H1 (cell line): ENCODE results near the gene KLRK1. TPM values are rescaled to one million over a fixed set of nuclear protein-coding genes. Genes with fewer than 3 reads are reported as not detected.
"Not testable (repeated sequence)": the region's sequence is repeated elsewhere in the genome, so short reads cannot be mapped to it uniquely, and the experiment has no call there.

Experiments used
- CTCF ChIA-PET: fragments of 300-600 bp; sonication (Branson Sonifier 250); formaldehyde crosslinking; loops from one replicate; lab custom pipeline; 2021; ENCODE audit not compliant: partially characterized antibody; lab: Charles Lee
- POLR2A ChIA-PET: fragments of 300-600 bp; sonication (Branson Sonifier 250); formaldehyde crosslinking; loops from one replicate; lab custom pipeline; 2021; ENCODE audit warnings: inconsistent platforms; ENCODE audit not compliant: partially characterized antibody; lab: Charles Lee
- DNase-seq, 2 experiments: peaks; one replicate each; pipeline versions ENCODE4 v3.0.0 to v3.0.0-alpha.2; 2010 to 2022; ENCODE audit warnings: low spot score in 2 of 2, low read depth in 1 of 2, mixed read lengths in 1 of 2
- FAIRE-seq: peaks from 2 replicates; lab custom pipeline; 2011; peaks lifted over from hg19 to GRCh38; lab: Jason Lieb, UNC
- H2AFZ ChIP-seq: 2 replicates; pipeline ENCODE4 v1.8.1; 2012; ENCODE audit warnings: low read length, inconsistent platforms
- H2AK5ac ChIP-seq: 2 replicates; pipeline ENCODE4 v1.6.1; 2013; ENCODE audit warnings: low read depth, low read length
- H2BK120ac ChIP-seq: replicated peaks from 2 replicates; pipeline ENCODE3; 2013; ENCODE audit warnings: low read depth, low read length, inconsistent platforms
- H2BK12ac ChIP-seq: 2 replicates; pipeline ENCODE4 v1.6.1; 2013; ENCODE audit warnings: low read depth, low read length
- H2BK15ac ChIP-seq: 2 replicates; pipeline ENCODE4 v1.6.1; 2013; ENCODE audit warnings: low read length
- H2BK20ac ChIP-seq: 2 replicates; pipeline ENCODE4 v1.6.1; 2013; ENCODE audit warnings: low read length
- H2BK5ac ChIP-seq: 2 replicates; pipeline ENCODE4 v1.6.1; 2013; ENCODE audit warnings: low read depth, low read length
- H3K14ac ChIP-seq: 2 replicates; pipeline ENCODE4 v1.6.1; 2013; ENCODE audit warnings: inconsistent platforms; ENCODE audit not compliant: insufficient read length
- H3K18ac ChIP-seq: 2 replicates; pipeline ENCODE4 v1.6.1; 2013; ENCODE audit warnings: low read length; ENCODE audit errors: extremely low read depth
- H3K23ac ChIP-seq: 2 replicates; pipeline ENCODE4 v1.6.1; 2013; ENCODE audit warnings: inconsistent platforms; ENCODE audit not compliant: insufficient read length
- H3K23me2 ChIP-seq: 2 replicates; pipeline ENCODE4 v1.6.1; 2013; ENCODE audit warnings: low read depth, low read length
- H3K27ac ChIP-seq: 2 replicates; pipeline ENCODE4 v1.6.1; 2011; ENCODE audit warnings: low read depth, low read length, inconsistent platforms
- H3K27me3 ChIP-seq, 4 experiments: replicated peaks in 1 of 4; 1 replicate in 1 of 4; 2 replicates in 3 of 4; pipeline versions ENCODE4 v1.6.1 to v1.8.1; 2011 to 2013; ENCODE audit warnings: low read length in 3 of 4, mild to moderate bottlenecking in 3 of 4, inconsistent platforms in 2 of 4, mixed read lengths in 2 of 4, moderate library complexity in 1 of 4; ENCODE audit not compliant: control insufficient read depth in 3 of 4, insufficient read depth in 3 of 4; ENCODE audit errors: extremely low read depth in 1 of 4
- H3K36me3 ChIP-seq, 4 experiments: 2 replicates each; pipeline versions ENCODE4 v1.6.1 to v1.8.1; 2011 to 2013; ENCODE audit warnings: mild to moderate bottlenecking in 4 of 4, low read length in 3 of 4, moderate library complexity in 2 of 4, control low read depth in 1 of 4, inconsistent platforms in 1 of 4; ENCODE audit not compliant: insufficient read depth in 4 of 4, control insufficient read depth in 2 of 4
- H3K4ac ChIP-seq: replicated peaks from 2 replicates; pipeline ENCODE3; 2013; ENCODE audit warnings: low read length, low read depth, mixed read lengths, inconsistent platforms; ENCODE audit not compliant: insufficient read length
- H3K4me1 ChIP-seq, 4 experiments: replicated peaks in 1 of 4; 1 replicate in 1 of 4; 2 replicates in 3 of 4; pipeline versions ENCODE4 v1.6.1 to v1.8.1; 2011 to 2013; ENCODE audit warnings: low read length in 3 of 4, inconsistent platforms in 2 of 4, mixed read lengths in 1 of 4; ENCODE audit not compliant: insufficient read depth in 4 of 4, control insufficient read depth in 3 of 4
- H3K4me2 ChIP-seq, 2 experiments: 2 replicates each; pipeline versions ENCODE4 v1.6.1 to v1.8.1; 2011 to 2013; ENCODE audit warnings: low read depth in 2 of 2, low read length in 2 of 2, control low read depth in 1 of 2, inconsistent platforms in 1 of 2, mild to moderate bottlenecking in 1 of 2; ENCODE audit not compliant: insufficient read depth in 1 of 2
- H3K4me3 ChIP-seq, 4 experiments: fragments of 200-600, 300-600 bp in 1 of 4; sonication (generic), shearing (Covaris generic), sonication (Bioruptor Twin) in 1 of 4; 2 replicates each; pipeline versions ENCODE4 v1.5.1 to v1.8.1; 2011 to 2016; ENCODE audit warnings: low read length in 4 of 4, low read depth in 3 of 4, control low read depth in 2 of 4, inconsistent platforms in 2 of 4, mild to moderate bottlenecking in 2 of 4, mixed read lengths in 1 of 4, moderate library complexity in 1 of 4; ENCODE audit not compliant: insufficient read depth in 2 of 4; ENCODE audit errors: extremely low read depth in 1 of 4
- H3K56ac ChIP-seq: replicated peaks from 2 replicates; pipeline ENCODE3; 2013; ENCODE audit warnings: low read depth, mild to moderate bottlenecking, mixed read lengths, low read length, inconsistent platforms; ENCODE audit not compliant: insufficient read length
- H3K79me1 ChIP-seq: 2 replicates; pipeline ENCODE4 v1.6.1; 2013; ENCODE audit warnings: low read depth, low read length, control low read depth
- H3K79me2 ChIP-seq, 2 experiments: 2 replicates each; pipeline versions ENCODE4 v1.6.1 to v1.8.1; 2012 to 2013; ENCODE audit warnings: low read length in 2 of 2, mild to moderate bottlenecking in 2 of 2, inconsistent platforms in 1 of 2; ENCODE audit not compliant: insufficient read depth in 2 of 2, control insufficient read depth in 1 of 2
- H3K9ac ChIP-seq, 4 experiments: replicated peaks in 1 of 4; 1 replicate in 1 of 4; 2 replicates in 3 of 4; pipeline versions ENCODE4 v1.6.1 to v1.8.1; 2011 to 2013; ENCODE audit warnings: low read depth in 3 of 4, low read length in 3 of 4, control low read depth in 2 of 4, mild to moderate bottlenecking in 2 of 4, moderate library complexity in 2 of 4, inconsistent platforms in 1 of 4; ENCODE audit errors: extremely low read depth in 1 of 4
- H3K9me3 ChIP-seq, 2 experiments: 2 replicates each; pipeline versions ENCODE4 v1.6.1 to v1.8.1; 2012 to 2013; ENCODE audit warnings: mild to moderate bottlenecking in 2 of 2, moderate library complexity in 2 of 2, control low read depth in 1 of 2, inconsistent platforms in 1 of 2, low read depth in 1 of 2, low read length in 1 of 2, mixed read lengths in 1 of 2; ENCODE audit not compliant: insufficient read depth in 2 of 2
- H4K20me1 ChIP-seq, 2 experiments: replicated peaks in 1 of 2; 2 replicates each; pipeline versions ENCODE3 to v1.8.1; 2011 to 2013; ENCODE audit warnings: inconsistent platforms in 2 of 2, low read length in 2 of 2, mild to moderate bottlenecking in 1 of 2; ENCODE audit not compliant: insufficient read depth in 2 of 2, control insufficient read depth in 1 of 2
- H4K5ac ChIP-seq: 2 replicates; pipeline ENCODE4 v1.6.1; 2013; ENCODE audit warnings: low read length, low read depth, mixed read lengths, inconsistent platforms; ENCODE audit not compliant: insufficient read length
- H4K8ac ChIP-seq: 2 replicates; pipeline ENCODE4 v1.8.0; 2013; ENCODE audit warnings: mild to moderate bottlenecking, moderate library complexity, low read length, inconsistent platforms; ENCODE audit not compliant: insufficient read depth; ENCODE audit errors: extremely low read depth
- H4K91ac ChIP-seq: replicated peaks from 2 replicates; pipeline ENCODE3; 2013; ENCODE audit warnings: low read length, mixed read lengths, inconsistent platforms; ENCODE audit not compliant: insufficient read length
- whole genome bisulfite sequencing, 2 experiments: shearing (Covaris generic) in 1 of 2; methylation state at CpG; one replicate each; pipeline versions ENCODE4 v1.1.6 to v1.1.7; 2013 to 2015; ENCODE audit warnings: low lambda C conversion rate in 2 of 2, mixed read lengths in 2 of 2, inconsistent platforms in 1 of 2, low coverage in 1 of 2, missing lambda C conversion rate in 1 of 2; ENCODE audit not compliant: insufficient replicate concordance in 2 of 2, insufficient coverage in 1 of 2, insufficient read length in 1 of 2; ENCODE audit errors: extremely low coverage in 1 of 2, missing lambda C conversion rate in 1 of 2; 5-methylcytosine and 5-hydroxymethylcytosine counted together
- polyA plus RNA-seq, 7 experiments: library from polyadenylated mRNA; depleted of rRNA in 3 of 7; stranded (reverse) in 5 of 7; unstranded in 2 of 7; fragments of >200 nt in 5 of 7; fragments of 200-250 nt in 2 of 7; gene quantifications; 1 replicate in 5 of 7; 2 replicates in 1 of 7; 4 replicates in 1 of 7; pipeline versions ENCODE4 v1.2.1 to v1.2.3, GENCODE V29; 2011 to 2013; ENCODE audit warnings: missing spikeins in 2 of 7, mixed read lengths in 2 of 7
- total RNA-seq: library from RNA; stranded (reverse); fragmentation: NEBNext Ultra II Directional; extraction: Animal tissue kit (Norgen Biotek cat#: 25700); gene quantifications from 2 replicates; pipeline ENCODE4 v1.2.1, GENCODE V29; 2021

Gene KLRK1
- total and polyA plus RNA-seq, 2 of the 8 experiments (the other 6 are each of a cell fraction or from before 2014, with no cell fraction given), result not detected

GRCh38 chr12:10371893-10372535, 17.8 kb downstream of the KLRK1 start:
- DNase-seq, H3K23ac ChIP-seq, H2BK20ac ChIP-seq, H3K79me2 ChIP-seq, H2AFZ ChIP-seq, POLR2A ChIA-PET, FAIRE-seq, H3K9ac ChIP-seq, H3K36me3 ChIP-seq, H3K23me2 ChIP-seq, H2BK12ac ChIP-seq, H2BK15ac ChIP-seq, H4K5ac ChIP-seq, H4K20me1 ChIP-seq, CTCF ChIA-PET, H3K27me3 ChIP-seq, H2AK5ac ChIP-seq, H2BK120ac ChIP-seq, H3K9me3 ChIP-seq, H3K4me2 ChIP-seq, H3K4ac ChIP-seq, H3K4me3 ChIP-seq, H3K14ac ChIP-seq, H3K79me1 ChIP-seq, H3K27ac ChIP-seq, H4K91ac ChIP-seq, H4K8ac ChIP-seq, H3K56ac ChIP-seq, H3K18ac ChIP-seq: not testable (repeated sequence)
- WGBS, 2 experiments, result 90% methylated on average over 6 of the region's 6 CpGs; no CpG with 5 or more reads in 1 of the 2 experiments
- Histone ChIP-seq H2BK5ac (0 out of 2 replicates have a peak overlapping the region, but pooled peaks have one; percentile 68), H3K4me1 (peaks cover 4 to 10% (median 7%) of the 10 kb centered on the region in 4 experiments)
